ENCODE results near the gene BTBD2. TPM values are rescaled to one million over a fixed set of nuclear protein-coding genes. Genes with fewer than 3 reads are reported as not detected.

Gene BTBD2
- total and polyA plus RNA-seq, 2 of the 13 experiments (the other 11 are each of a cell fraction or from before 2014, with no cell fraction given) = 28.1 to 45.3 TPM

DNA sequence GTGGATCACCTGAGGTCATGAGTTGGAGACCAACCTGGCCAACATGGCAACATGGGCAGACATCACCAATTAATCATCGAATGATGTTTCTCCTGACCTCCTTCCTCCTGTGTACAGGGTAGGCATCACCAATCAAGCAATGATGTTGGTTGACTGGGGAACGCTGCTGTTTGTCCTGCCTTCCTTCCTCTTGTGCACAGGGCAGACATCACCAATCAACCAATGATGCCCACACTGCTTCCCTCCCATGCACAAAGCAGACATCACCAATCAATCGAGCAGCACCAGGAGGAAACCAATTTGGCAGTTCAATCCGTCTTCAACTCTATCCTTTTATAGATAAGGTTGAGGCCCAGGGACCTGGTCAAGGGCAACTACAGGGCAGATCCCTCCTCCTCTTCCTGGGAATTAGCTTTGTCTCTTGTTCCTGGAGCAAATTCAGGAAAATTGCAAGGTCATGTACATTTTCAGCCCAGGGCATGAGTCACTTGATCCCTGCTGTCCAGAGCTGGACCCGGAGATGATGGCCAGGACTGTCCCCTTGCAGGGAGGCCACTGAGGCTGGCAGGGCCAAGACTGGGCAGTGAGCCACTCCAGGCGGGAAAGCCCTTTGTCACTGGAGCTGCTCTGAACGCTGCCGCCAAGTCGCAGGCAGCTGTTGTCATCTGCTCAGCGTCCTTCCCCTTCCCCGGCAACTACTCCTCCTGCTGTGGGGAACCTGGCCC, 79.9 kb downstream of the BTBD2 start (continued):
- TF ChIP-seq, protein P1, sequence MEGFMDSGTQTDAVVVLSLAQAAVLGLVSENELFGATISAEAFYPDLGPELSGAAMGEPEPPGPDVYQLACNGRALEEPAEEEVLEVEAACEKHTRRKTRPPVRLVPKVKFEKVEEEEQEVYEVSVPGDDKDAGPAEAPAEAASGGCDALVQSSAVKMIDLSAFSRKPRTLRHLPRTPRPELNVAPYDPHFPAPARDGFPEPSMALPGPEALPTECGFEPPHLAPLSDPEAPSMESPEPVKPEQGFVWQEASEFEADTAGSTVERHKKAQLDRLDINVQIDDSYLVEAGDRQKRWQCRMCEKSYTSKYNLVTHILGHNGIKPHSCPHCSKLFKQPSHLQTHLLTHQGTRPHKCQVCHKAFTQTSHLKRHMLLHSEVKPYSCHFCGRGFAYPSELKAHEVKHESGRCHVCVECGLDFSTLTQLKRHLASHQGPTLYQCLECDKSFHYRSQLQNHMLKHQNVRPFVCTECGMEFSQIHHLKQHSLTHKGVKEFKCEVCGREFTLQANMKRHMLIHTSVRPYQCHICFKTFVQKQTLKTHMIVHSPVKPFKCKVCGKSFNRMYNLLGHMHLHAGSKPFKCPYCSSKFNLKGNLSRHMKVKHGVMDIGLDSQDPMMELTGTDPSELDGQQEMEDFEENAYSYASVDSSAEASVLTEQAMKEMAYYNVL (CRISPR knock-in tag; IDR thresholded peaks at IDR 0.05; ENCODE audit: borderline replicate concordance) = peak; percentile 40; the same call in 1 of the 2 replicates
- TF ChIP-seq PTBP1 (IDR thresholded peaks at IDR 0.05; ENCODE audit: low read depth, low read length, poor library complexity, severe bottlenecking) (no peak), TEAD2 (CRISPR knock-in tag; IDR thresholded peaks at IDR 0.05) (no peak), BCL3 (CRISPR knock-in tag; IDR thresholded peaks at IDR 0.05) (0 out of 2 replicates have a peak, but pooled peaks have one; percentile 23), NFATC3 (CRISPR knock-in tag; IDR thresholded peaks at IDR 0.05) (no peak), KAT8 (CRISPR knock-in tag; IDR thresholded peaks at IDR 0.05) (0 out of 2 replicates have a peak, but pooled peaks have one; percentile 24), ELF1 (CRISPR knock-in tag; IDR thresholded peaks at IDR 0.05) (peak; percentile 47; the same call in 1 of the 2 replicates), TBX2 (CRISPR knock-in tag; IDR thresholded peaks at IDR 0.05; ENCODE audit: borderline replicate concordance) (0 out of 2 replicates have a peak, but pooled peaks have one; percentile 25), POLR2AphosphoS2 (IDR thresholded peaks at IDR 0.05; ENCODE audit: low read depth, low read length) (no peak), ZKSCAN8 (CRISPR knock-in tag; IDR thresholded peaks at IDR 0.05; ENCODE audit: borderline replicate concordance) (no peak), SRF (IDR thresholded peaks at IDR 0.05; ENCODE audit: low read depth, low read length) (peak; percentile 90), MLX (CRISPR knock-in tag; IDR thresholded peaks at IDR 0.05) (no peak), ARID2 (CRISPR knock-in tag; IDR thresholded peaks at IDR 0.05; ENCODE audit: borderline replicate concordance) (no peak), SMAD1 (CRISPR knock-in tag; IDR thresholded peaks at IDR 0.05; ENCODE audit: borderline replicate concordance, low read depth) (no peak), CENPT (CRISPR knock-in tag; IDR thresholded peaks at IDR 0.05; ENCODE audit: low read depth) (no peak), GABPA (IDR thresholded peaks at IDR 0.05; ENCODE audit: low read depth, low read length) (no peak), GABPA (CRISPR knock-in tag; IDR thresholded peaks at IDR 0.05; ENCODE audit: low read depth) (peak; percentile 27), MIXL1 (CRISPR knock-in tag; IDR thresholded peaks at IDR 0.05) (0 out of 2 replicates have a peak, but pooled peaks have one; percentile 40), ZZZ3 (CRISPR knock-in tag; IDR thresholded peaks at IDR 0.05; ENCODE audit: borderline replicate concordance) (no peak), ZNF776 (CRISPR knock-in tag; IDR thresholded peaks at IDR 0.05) (0 out of 2 replicates have a peak, but pooled peaks have one; percentile 80), SPEN (CRISPR knock-in tag; IDR thresholded peaks at IDR 0.05; ENCODE audit: low read depth) (no peak)
- TF ChIP-seq, protein P2, sequence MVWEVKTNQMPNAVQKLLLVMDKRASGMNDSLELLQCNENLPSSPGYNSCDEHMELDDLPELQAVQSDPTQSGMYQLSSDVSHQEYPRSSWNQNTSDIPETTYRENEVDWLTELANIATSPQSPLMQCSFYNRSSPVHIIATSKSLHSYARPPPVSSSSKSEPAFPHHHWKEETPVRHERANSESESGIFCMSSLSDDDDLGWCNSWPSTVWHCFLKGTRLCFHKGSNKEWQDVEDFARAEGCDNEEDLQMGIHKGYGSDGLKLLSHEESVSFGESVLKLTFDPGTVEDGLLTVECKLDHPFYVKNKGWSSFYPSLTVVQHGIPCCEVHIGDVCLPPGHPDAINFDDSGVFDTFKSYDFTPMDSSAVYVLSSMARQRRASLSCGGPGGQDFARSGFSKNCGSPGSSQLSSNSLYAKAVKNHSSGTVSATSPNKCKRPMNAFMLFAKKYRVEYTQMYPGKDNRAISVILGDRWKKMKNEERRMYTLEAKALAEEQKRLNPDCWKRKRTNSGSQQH (CRISPR knock-in tag; IDR thresholded peaks at IDR 0.05; ENCODE audit: low read depth) = peak; percentile 48; the same call in 1 of the 2 replicates
- TF ChIP-seq, protein P3, sequence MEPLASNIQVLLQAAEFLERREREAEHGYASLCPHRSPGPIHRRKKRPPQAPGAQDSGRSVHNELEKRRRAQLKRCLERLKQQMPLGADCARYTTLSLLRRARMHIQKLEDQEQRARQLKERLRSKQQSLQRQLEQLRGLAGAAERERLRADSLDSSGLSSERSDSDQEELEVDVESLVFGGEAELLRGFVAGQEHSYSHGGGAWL (CRISPR knock-in tag; IDR thresholded peaks at IDR 0.05) = no peak

All from HepG2 (cell line).